AG04450 (cell line): ENCODE data around the gene CACNA1C. TPM values are rescaled to one million over a fixed set of nuclear protein-coding genes. Genes with fewer than 3 reads are reported as not detected.
A peak's percentile ranks its signal among the peaks of the same experiment; 100 is the strongest.

Source experiments
- CTCF ChIA-PET: fragments of 300-600, 350-600 bp; formaldehyde crosslinking; extraction: SDS; loops from one replicate; lab custom pipeline; 2022; ENCODE audit warnings: antibody characterized with exemption, inconsistent platforms; lab: Charles Lee
- POLR2A ChIA-PET: fragments of 350-600 bp; formaldehyde crosslinking; extraction: SDS; loops from one replicate; lab custom pipeline; 2021; ENCODE audit warnings: antibody characterized with exemption, inconsistent platforms; lab: Yijun Ruan, JAX
- DNase-seq: peaks from one replicate; pipeline ENCODE4 v3.0.0-alpha.2; 2011; ENCODE audit warnings: low read depth, low spot score
- H3K27ac ChIP-seq: one replicate; pipeline ENCODE4 v1.5.1; 2012; ENCODE audit warnings: low read depth, low read length, control low read depth
- H3K27me3 ChIP-seq: one replicate; pipeline ENCODE4 v1.6.0; 2012; ENCODE audit warnings: low read length; ENCODE audit not compliant: control insufficient read depth, insufficient read depth
- H3K4me3 ChIP-seq: 2 replicates; pipeline ENCODE4 v1.5.1; 2011; ENCODE audit warnings: mild to moderate bottlenecking, low read depth, low read length, control low read depth
- H3K9me3 ChIP-seq: 2 replicates; pipeline ENCODE4 v1.5.1; 2012; ENCODE audit warnings: low read length; ENCODE audit not compliant: control insufficient read depth, insufficient read depth
- polyA plus RNA-seq: library from polyadenylated mRNA; depleted of rRNA; stranded (reverse); fragments of >200 nt; gene quantifications from 2 replicates; pipeline ENCODE4 v1.2.3, GENCODE V29; 2011
- TF ChIP-seq, protein P1 (sequence below): IDR thresholded peaks from 2 replicates; pipeline ENCODE4 v1.5.1; 2011; ENCODE audit warnings: low read depth, low read length, control low read depth, inconsistent platforms

CACNA1C gene
- polyA plus RNA-seq, 1 experiment = 5.9 TPM

DNA sequence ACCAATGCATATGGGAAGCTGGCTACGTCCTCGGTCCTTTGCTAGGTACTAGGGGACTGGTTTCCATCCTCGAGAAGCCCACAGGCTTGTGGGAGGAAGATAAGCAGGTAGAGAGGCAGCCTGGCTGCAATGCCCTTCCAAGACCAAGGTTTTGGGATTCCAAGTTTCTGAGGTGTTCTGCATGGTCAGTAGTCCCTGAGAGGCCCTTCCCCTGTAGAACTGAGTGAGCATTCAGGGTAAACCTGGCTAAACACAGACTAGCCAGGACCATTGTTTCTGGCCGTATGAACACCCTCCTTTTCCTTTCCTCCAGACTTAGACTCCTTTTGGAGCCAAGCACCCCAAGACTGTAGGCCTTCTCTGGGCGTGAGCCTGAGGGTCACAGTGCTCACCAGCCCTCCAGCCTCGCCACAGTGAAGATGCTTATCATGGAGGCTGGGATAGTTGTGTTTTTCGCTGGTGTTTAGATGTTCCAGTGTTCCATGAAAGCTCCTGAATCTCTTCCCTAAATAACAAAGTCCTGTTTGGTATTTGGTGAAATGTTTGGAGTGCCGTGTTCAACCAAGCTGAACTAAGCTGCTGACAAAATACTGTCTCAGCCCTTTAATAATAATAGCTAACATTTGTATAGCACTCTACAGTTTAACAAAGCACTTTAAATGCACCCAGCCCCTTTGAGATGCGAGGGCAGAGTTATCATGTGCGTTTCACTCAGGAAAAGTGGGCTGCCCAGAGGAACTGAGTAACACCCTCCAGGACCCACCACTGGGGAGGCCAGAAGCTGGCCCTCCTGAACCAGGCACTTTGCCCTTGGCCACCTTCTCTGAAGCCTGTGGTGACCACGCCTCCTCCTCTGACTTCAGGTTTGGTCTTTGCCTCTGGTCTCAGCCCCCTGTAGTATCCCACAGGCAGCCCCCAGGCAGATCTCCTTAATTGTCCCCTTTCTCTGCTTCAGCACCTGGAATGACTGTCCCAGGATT is 284.5 kb downstream of the CACNA1C start:
- no peak overlapping the region for H3K4me3 ChIP-seq
- DNase-seq = no peak
- TF ChIP-seq, protein P1, sequence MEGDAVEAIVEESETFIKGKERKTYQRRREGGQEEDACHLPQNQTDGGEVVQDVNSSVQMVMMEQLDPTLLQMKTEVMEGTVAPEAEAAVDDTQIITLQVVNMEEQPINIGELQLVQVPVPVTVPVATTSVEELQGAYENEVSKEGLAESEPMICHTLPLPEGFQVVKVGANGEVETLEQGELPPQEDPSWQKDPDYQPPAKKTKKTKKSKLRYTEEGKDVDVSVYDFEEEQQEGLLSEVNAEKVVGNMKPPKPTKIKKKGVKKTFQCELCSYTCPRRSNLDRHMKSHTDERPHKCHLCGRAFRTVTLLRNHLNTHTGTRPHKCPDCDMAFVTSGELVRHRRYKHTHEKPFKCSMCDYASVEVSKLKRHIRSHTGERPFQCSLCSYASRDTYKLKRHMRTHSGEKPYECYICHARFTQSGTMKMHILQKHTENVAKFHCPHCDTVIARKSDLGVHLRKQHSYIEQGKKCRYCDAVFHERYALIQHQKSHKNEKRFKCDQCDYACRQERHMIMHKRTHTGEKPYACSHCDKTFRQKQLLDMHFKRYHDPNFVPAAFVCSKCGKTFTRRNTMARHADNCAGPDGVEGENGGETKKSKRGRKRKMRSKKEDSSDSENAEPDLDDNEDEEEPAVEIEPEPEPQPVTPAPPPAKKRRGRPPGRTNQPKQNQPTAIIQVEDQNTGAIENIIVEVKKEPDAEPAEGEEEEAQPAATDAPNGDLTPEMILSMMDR = no peak
- ChIA-PET CTCF (interaction anchor here (0.8 kb wide), 1 partner anchor 397 kb away, joined by 3 read pairs; no protein-coding TSS in a partner anchor), POLR2A (no interaction called here)
- peak overlapping the region; percentile 98 for H3K27ac ChIP-seq
- H3K27me3 ChIP-seq = no peaks in the 10 kb centered on the region
- H3K9me3 ChIP-seq = no peaks in the 10 kb centered on the region

- POLR2A ChIA-PET = no interaction called here
Observed at GRCh38 chr12:2338381-2338780, 285.6 kb downstream of the CACNA1C start.

DNA sequence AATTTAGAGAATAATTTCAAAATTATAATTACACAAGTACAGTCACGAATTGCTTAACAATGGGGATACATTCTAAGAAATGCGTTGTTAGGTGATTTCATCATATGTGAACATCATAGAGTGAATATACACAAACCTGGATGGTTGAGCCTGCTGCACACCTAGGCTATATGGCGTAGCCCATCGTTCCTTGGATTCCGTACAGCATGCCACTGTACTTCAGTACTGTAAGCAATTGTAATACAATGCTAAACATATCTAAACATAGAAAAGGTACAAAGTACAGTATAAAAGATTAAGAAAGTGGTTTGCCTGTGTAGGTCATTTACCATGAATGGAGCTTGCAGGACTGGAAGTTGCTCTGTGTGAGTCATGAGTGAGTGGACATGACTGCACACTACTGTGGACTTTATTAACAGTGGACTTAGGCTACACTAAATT is 286.2 kb downstream of the CACNA1C start:
- H3K27ac ChIP-seq = no peak overlapping the region
- no peak overlapping the region for H3K4me3 ChIP-seq
- no peaks in the 10 kb centered on the region for H3K9me3 ChIP-seq
- TF ChIP-seq, protein P1 = no peak
- H3K27me3 ChIP-seq = no peaks in the 10 kb centered on the region
- DNase-seq = peak; percentile 65
- CTCF ChIA-PET = no interaction called here
- POLR2A ChIA-PET = interaction anchor here (1.0 kb wide), 1 partner anchor 74 kb away, joined by 4 read pairs; no protein-coding TSS in a partner anchor

More at GRCh38 chr12:2338381-2338780, 285.6 kb downstream of the CACNA1C start:
- H3K27me3 ChIP-seq = no peaks in the 10 kb centered on the region
- no peak for DNase-seq
- CTCF ChIA-PET = interaction anchor here (0.7 kb wide), 1 partner anchor 32 kb away, joined by 5 read pairs; no protein-coding TSS in a partner anchor
- no peak overlapping the region for H3K4me3 ChIP-seq
- TF ChIP-seq, protein P1 = no peak
- H3K9me3 ChIP-seq = no peaks in the 10 kb centered on the region
- H3K27ac ChIP-seq = peak overlapping the region; percentile 67

DNA sequence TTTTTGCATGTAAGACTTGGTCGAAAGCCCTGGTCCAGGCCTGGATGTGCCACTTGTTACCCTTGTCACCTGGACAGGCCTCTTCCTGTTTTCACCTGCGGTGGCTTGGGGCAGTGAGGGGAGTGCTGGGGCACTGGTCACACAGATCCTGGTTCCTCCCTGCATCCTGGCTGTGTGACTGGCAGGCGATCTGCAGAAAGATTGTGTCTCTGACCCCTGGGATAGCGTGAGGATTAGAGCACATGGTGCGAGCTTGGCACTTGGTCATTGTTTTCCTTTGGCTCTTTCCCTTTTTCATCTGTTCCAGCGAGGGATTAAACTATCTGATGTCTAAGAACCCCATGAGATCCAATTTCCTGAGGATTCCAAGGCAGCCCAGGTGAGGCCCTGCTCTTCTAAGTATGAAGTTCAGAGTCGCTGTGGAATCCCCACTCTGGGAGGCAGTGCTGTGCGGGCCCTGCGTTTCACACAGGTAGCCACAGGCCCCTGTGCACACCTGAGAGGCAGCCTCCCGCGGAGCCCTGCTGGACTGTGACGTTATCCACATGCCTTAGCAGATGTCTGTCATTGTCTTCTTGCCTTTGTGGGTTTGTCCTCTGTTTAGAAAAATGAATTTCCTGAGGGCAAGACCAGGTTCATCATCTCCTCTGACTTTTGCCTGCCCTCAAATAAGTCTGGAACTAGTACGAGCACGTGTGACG is 288.4 kb downstream of the CACNA1C start:
- ChIA-PET CTCF (no interaction called here), POLR2A (no interaction called here)
- no peaks in the 10 kb centered on the region for H3K27me3 ChIP-seq
- DNase-seq = no peak
- TF ChIP-seq, protein P1 = no peak
- no peak overlapping the region for H3K4me3 ChIP-seq
- H3K27ac ChIP-seq = peak overlapping the region; percentile 65
- no peaks in the 10 kb centered on the region; the same call in 1 of the 2 replicates for H3K9me3 ChIP-seq
